ENCODE data around the gene CNTNAP5. TPM values are rescaled to one million over a fixed set of nuclear protein-coding genes. Genes with fewer than 3 reads are reported as not detected.

CNTNAP5 gene
- total and polyA plus RNA-seq, 12 donors = 0.04 TPM; not detected in 11

GRCh38 chr2:124921191-124921590 is 896.1 kb downstream of the CNTNAP5 start:
- intact Hi-C loops (cut with DNase I) = no loop called here
- Histone ChIP-seq H3K4me1 (no peaks in the 10 kb centered on the region), H3K36me3 (no peaks in the 10 kb centered on the region), H3K9me3 (peaks cover 0 to 9% (median 0%) of the 10 kb centered on the region in 11 donors), H3K4me3 (no peak overlapping the region), H3K27me3 (no peaks in the 10 kb centered on the region), H3K27ac (no peak overlapping the region)
- 85 to 89% methylated on average over 5 of the region's 5 CpGs for WGBS, 2 donors
- no peak for ATAC-seq
- no peak for DNase-seq
- no peak for TF ChIP-seq CTCF (IDR thresholded peaks at IDR 0.05)

- Histone ChIP-seq H3K36me3 (no peaks in the 10 kb centered on the region), H3K4me1 (no peaks in the 10 kb centered on the region), H3K27me3 (no peaks in the 10 kb centered on the region), H3K27ac (no peak overlapping the region), H3K9me3 (peaks cover 0 to 9% (median 0%) of the 10 kb centered on the region in 11 donors), H3K4me3 (no peak overlapping the region)
- intact Hi-C loops (cut with DNase I) = no loop called here
- 90 to 95% methylated on average over 3 of the region's 3 CpGs for WGBS, 2 donors
- ATAC-seq (no peak), DNase-seq (no peak)
- TF ChIP-seq CTCF (IDR thresholded peaks at IDR 0.05) = no peak
Observed at GRCh38 chr2:124923097-124923496, 898.0 kb downstream of the CNTNAP5 start.

GRCh38 chr2:124933883-124934282 is 908.8 kb downstream of the CNTNAP5 start:
- WGBS, 2 donors = 59 to 71% methylated on average over 1 of the region's 1 CpG
- intact Hi-C loops (cut with DNase I) = no loop called here
- ATAC-seq = no peak
- Histone ChIP-seq H3K27ac (no peak overlapping the region), H3K4me1 (no peaks in the 10 kb centered on the region), H3K36me3 (no peaks in the 10 kb centered on the region), H3K4me3 (no peak overlapping the region), H3K27me3 (no peaks in the 10 kb centered on the region), H3K9me3 (peaks cover 0 to 10% (median 0%) of the 10 kb centered on the region in 11 donors)
- TF ChIP-seq CTCF (IDR thresholded peaks at IDR 0.05) = no peak
- DNase-seq = no peak

- WGBS, 2 donors = 89 to 93% methylated on average over 2 of the region's 2 CpGs
- no peaks in the 10 kb centered on the region for H3K9me3 ChIP-seq
- H3K27me3 ChIP-seq = no peaks in the 10 kb centered on the region
- ATAC-seq (no peak), DNase-seq (no peak)
- intact Hi-C loops (cut with DNase I) = no loop called here
- no peak for TF ChIP-seq CTCF (IDR thresholded peaks at IDR 0.05)
- H3K4me3 ChIP-seq = no peak overlapping the region
- no peaks in the 10 kb centered on the region for H3K36me3 ChIP-seq
- no peaks in the 10 kb centered on the region for H3K4me1 ChIP-seq
- no peak overlapping the region for H3K27ac ChIP-seq
Observed at GRCh38 chr2:124953921-124954320, 928.8 kb downstream of the CNTNAP5 start.

Data from heart right ventricle (tissue), 16 donors.